ENCODE data around the gene ARSB.
A peak's percentile ranks its signal among the peaks of the same experiment; 100 is the strongest.

ARSB gene

DNA sequence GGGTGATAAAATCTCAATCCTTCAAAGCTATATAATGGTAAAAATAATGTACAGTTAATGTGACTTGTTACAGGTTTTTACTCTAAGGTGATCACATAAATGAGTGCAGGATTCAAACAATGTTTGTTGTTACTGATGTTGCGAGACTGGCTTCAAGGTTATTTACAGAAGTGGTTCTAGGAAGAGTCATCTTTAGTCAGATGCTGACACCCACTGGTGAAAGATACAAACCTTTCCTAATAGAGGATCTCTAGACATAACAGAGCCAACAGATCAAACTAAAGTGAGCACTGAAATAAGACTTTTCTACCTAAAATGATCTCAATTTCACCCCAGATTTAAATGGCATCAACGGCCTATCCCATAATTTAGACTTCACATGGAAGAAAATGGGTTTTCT, 20.2 kb downstream of the ARSB start:
- Histone ChIP-seq H3K4me1 (ENCODE audit: control insufficient read depth, low read length) (no peaks in the 10 kb centered on the region), H3K9me3 (ENCODE audit: control insufficient read depth, insufficient read depth, low read length) (no peaks in the 10 kb centered on the region), H3K36me3 (ENCODE audit: control insufficient read depth, low read length) (no peaks in the 10 kb centered on the region), H3K27ac (ENCODE audit: low read depth, low read length) (no peak overlapping the region), H3F3A (ENCODE audit: control insufficient read depth, insufficient read depth) (no peaks in the 10 kb centered on the region), H4K20me1 (ENCODE audit: control insufficient read depth, insufficient read depth, low read depth, low read length) (no peaks in the 10 kb centered on the region), H3K4me3 (ENCODE audit: low read length) (no peak overlapping the region), H3K4me2 (ENCODE audit: low read length) (no peak overlapping the region), H3K27me3 (ENCODE audit: control insufficient read depth, low read length) (no peaks in the 10 kb centered on the region), H3K9me2 (replicated peaks; ENCODE audit: control insufficient read depth, low read length) (no peaks in the 10 kb centered on the region), H3K79me2 (ENCODE audit: control insufficient read depth, low read length) (no peaks in the 10 kb centered on the region)
- TF ChIP-seq EZH2phosphoT487 (IDR thresholded peaks at IDR 0.05; ENCODE audit: borderline replicate concordance, low read length) = no peak
- TF ChIP-seq, protein P1, sequence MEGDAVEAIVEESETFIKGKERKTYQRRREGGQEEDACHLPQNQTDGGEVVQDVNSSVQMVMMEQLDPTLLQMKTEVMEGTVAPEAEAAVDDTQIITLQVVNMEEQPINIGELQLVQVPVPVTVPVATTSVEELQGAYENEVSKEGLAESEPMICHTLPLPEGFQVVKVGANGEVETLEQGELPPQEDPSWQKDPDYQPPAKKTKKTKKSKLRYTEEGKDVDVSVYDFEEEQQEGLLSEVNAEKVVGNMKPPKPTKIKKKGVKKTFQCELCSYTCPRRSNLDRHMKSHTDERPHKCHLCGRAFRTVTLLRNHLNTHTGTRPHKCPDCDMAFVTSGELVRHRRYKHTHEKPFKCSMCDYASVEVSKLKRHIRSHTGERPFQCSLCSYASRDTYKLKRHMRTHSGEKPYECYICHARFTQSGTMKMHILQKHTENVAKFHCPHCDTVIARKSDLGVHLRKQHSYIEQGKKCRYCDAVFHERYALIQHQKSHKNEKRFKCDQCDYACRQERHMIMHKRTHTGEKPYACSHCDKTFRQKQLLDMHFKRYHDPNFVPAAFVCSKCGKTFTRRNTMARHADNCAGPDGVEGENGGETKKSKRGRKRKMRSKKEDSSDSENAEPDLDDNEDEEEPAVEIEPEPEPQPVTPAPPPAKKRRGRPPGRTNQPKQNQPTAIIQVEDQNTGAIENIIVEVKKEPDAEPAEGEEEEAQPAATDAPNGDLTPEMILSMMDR (IDR thresholded peaks at IDR 0.05; ENCODE audit: low read depth, low read length, poor library complexity, severe bottlenecking) = peak; percentile 41

DNA sequence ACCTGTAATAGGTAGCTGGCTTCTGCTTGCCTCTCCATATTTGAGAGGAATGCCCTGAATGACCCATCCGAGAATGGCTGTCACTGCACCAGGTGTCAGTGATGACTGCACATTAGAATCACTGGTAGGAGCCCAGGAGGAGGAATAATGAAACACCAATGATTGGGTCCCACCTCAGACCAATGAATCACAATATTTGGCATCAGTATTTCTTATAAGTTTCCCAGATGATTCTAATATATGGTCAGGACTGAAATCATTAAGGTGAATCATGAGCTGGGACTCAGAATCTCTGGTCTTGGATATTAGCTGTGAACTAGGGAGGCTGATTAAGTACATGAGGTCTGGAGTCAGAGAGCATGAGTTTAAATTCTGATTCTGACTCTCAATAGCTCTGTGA, 23.4 kb downstream of the ARSB start:
- Histone ChIP-seq H3K4me3 (ENCODE audit: low read length) (no peak overlapping the region), H3K9me2 (replicated peaks; ENCODE audit: control insufficient read depth, low read length) (no peaks in the 10 kb centered on the region), H3K4me1 (ENCODE audit: control insufficient read depth, low read length) (no peaks in the 10 kb centered on the region), H3K9me3 (ENCODE audit: control insufficient read depth, insufficient read depth, low read length) (no peaks in the 10 kb centered on the region), H3F3A (ENCODE audit: control insufficient read depth, insufficient read depth) (no peaks in the 10 kb centered on the region), H3K36me3 (ENCODE audit: control insufficient read depth, low read length) (no peaks in the 10 kb centered on the region), H3K4me2 (ENCODE audit: low read length) (no peak overlapping the region), H3K79me2 (ENCODE audit: control insufficient read depth, low read length) (no peaks in the 10 kb centered on the region), H4K20me1 (ENCODE audit: control insufficient read depth, insufficient read depth, low read depth, low read length) (no peaks in the 10 kb centered on the region), H3K27me3 (ENCODE audit: control insufficient read depth, low read length) (no peaks in the 10 kb centered on the region), H3K27ac (ENCODE audit: low read depth, low read length) (no peak overlapping the region)
- TF ChIP-seq, protein P1 (IDR thresholded peaks at IDR 0.05; ENCODE audit: low read depth, low read length, poor library complexity, severe bottlenecking) = no peak
- TF ChIP-seq EZH2phosphoT487 (IDR thresholded peaks at IDR 0.05; ENCODE audit: borderline replicate concordance, low read length) = no peak

DNA sequence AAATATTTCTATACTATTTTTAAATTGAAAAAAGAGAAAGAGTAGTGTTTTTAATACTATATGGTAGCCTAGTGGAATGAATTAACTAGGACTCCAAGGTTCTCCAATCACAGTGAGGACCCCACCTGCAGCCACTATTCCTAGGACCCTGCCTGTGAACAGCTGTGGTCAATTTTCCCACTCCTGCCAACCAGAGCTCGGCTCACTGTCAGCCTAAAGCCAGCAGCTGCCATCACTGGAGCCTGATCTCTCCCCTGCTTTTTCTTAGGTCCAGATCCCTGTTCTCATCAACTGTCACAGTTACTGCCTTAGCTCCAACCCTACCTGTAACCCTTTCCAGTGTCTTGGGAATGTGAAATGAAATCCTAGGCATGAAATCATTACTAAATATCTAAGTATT, 25.3 kb downstream of the ARSB start:
- Histone ChIP-seq H3K4me2 (ENCODE audit: low read length) (no peak overlapping the region), H4K20me1 (ENCODE audit: control insufficient read depth, insufficient read depth, low read depth, low read length) (no peaks in the 10 kb centered on the region), H3F3A (ENCODE audit: control insufficient read depth, insufficient read depth) (no peaks in the 10 kb centered on the region), H3K36me3 (ENCODE audit: control insufficient read depth, low read length) (no peaks in the 10 kb centered on the region), H3K9me3 (ENCODE audit: control insufficient read depth, insufficient read depth, low read length) (no peaks in the 10 kb centered on the region), H3K79me2 (ENCODE audit: control insufficient read depth, low read length) (no peaks in the 10 kb centered on the region), H3K27me3 (ENCODE audit: control insufficient read depth, low read length) (no peaks in the 10 kb centered on the region), H3K9me2 (replicated peaks; ENCODE audit: control insufficient read depth, low read length) (no peaks in the 10 kb centered on the region), H3K27ac (ENCODE audit: low read depth, low read length) (no peak overlapping the region), H3K4me1 (ENCODE audit: control insufficient read depth, low read length) (no peaks in the 10 kb centered on the region), H3K4me3 (ENCODE audit: low read length) (no peak overlapping the region)
- TF ChIP-seq, protein P1 (IDR thresholded peaks at IDR 0.05; ENCODE audit: low read depth, low read length, poor library complexity, severe bottlenecking) = no peak
- TF ChIP-seq EZH2phosphoT487 (IDR thresholded peaks at IDR 0.05; ENCODE audit: borderline replicate concordance, low read length) = no peak
